ENCODE measurements around the gene NDUFS4.
A peak's percentile ranks its signal among the peaks of the same experiment; 100 is the strongest.
"Not testable (repeated sequence)": the region's sequence is repeated elsewhere in the genome, so short reads cannot be mapped to it uniquely, and the experiment has no call there.

NDUFS4 gene
- total RNA-seq: 12.3 to 16.4 reads per million in 2 donors

- DNase-seq: peak; percentile 47
Observed at GRCh38 chr5:53560506-53561191, at the start of gene NDUFS4. Gene NDUFS4 (plus strand): TSS chr5:53560639. CDS start chr5:53560663, 24 bp downstream.

GRCh38 chr5:53512539-53512938, 47.9 kb upstream of the NDUFS4 start:
- no peak for DNase-seq

DNA sequence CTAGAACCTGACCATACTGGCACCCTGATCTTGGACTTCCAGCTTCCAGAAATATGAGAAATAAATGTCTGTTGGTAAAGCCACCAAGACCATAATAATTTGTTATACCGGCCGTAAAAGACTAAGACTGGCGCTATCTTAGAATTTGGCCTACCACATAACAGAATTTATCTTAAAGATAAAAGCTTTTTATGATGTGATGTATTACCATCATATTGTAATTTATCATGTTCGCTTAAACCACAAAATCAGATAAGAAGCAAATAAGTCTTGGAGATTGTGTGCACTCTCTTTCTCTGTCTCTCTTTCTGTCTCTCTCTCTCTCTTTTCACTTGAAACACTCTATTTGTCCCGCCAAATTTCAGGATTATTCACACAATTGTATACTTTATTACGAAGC, 44.5 kb upstream of the NDUFS4 start:
- DNase-seq: no peak

GRCh38 chr5:53520813-53521212, 39.6 kb upstream of the NDUFS4 start:
- DNase-seq: no peak

DNA sequence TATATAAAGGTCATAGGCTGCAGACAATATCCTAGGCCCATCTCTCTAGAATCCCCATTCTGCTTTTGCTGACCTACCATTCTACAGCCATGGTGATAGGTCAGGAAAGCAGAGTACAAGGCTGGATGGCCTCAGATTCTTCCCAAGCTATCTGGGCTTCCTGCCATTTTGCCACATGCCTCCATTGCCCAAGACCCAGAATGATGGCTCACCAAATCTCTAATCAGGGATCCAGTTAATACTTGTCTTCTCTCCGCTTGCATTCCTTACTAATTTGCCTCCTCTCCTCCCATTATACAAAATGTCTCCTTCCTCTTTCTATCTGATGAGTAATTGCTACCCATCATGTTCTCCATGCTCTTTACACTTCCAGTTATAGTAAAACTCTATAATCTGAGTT, 22.7 kb upstream of the NDUFS4 start:
- DNase-seq: no peak

GRCh38 chr5:53540739-53541138, 19.7 kb upstream of the NDUFS4 start:
- not testable (repeated sequence) for DNase-seq

GRCh38 chr5:53541859-53542258, 18.6 kb upstream of the NDUFS4 start:
- no peak for DNase-seq

DNA sequence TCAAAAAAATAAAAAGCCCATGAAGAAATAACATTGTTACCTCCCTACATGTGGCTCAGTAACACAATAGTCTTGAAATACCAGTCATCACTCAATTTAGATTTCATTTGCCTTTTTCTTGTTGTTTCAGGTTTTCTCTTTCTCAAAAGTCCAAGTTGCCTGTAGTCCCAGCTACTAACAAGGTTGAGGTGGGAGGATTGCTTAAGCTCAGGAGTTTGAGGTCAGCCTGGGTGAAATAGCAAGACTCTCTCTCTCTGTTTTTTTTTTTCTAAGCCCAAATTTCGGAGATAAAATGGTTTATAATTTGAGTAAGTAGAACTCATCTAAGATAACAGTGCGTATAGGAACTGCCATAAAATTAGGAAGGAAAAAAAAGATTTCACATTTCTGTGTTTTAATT, 17.5 kb upstream of the NDUFS4 start:
- no peak for DNase-seq

GRCh38 chr5:53543401-53543800, 17.0 kb upstream of the NDUFS4 start:
- no peak for DNase-seq

DNA sequence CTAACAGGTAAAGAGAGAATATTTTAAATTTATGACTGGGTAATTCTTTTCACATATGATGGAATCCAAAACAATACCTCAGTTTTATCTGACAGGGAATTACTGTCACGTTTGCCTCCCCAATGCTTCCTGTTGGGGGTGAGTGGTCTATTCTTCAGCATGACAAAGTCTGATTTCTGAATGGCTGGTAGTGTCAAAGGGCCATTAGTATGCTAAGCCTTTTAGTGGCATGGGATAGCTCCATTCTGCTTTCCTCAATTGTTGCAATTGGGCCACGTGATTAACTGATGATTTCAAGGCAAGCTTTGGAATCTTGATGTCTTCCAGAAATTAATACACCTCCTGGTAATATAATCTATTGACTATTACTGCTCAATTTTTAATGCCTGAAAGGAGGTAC, 14.7 kb upstream of the NDUFS4 start:
- no peak for DNase-seq

DNA sequence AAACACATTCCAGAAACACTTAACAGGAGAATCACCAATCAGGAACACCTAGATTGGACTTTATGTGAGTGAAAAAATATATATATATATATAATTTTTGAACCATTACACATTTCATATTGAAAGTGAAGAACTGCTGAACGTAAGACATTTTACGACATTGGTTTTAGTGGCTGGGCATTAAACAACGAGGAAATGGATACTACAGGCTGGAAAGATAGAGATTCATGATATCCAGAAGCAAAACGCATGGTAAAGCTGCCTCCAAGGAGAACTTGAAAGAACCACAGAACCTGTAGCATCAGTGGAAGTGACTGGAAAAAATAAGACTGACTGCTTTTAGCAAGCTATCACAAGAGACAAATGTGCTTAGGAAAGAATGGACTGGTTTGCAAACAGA, 13.2 kb upstream of the NDUFS4 start:
- no peak for DNase-seq

GRCh38 chr5:53548501-53548900, 11.9 kb upstream of the NDUFS4 start:
- DNase-seq: not testable (repeated sequence)

DNA sequence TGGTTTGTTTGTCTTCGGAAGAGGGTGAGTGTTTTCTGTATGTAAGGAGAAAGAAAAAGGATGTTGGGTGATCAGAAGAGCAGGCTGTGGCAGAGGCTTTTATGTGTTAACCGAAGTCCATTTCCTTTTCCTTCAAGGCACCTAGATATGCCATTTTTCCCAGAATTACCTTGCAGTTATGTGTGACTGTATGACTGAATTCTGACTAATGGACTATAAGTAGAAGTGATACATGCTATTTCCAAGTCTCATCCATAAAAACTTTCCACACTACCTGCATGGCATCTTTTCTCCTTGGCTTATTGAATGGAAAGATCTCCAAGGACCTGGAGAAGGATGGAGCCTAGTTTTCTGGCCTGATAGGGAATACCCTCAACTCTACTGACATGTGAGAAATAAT, 10.6 kb upstream of the NDUFS4 start:
- DNase-seq: no peak

DNA sequence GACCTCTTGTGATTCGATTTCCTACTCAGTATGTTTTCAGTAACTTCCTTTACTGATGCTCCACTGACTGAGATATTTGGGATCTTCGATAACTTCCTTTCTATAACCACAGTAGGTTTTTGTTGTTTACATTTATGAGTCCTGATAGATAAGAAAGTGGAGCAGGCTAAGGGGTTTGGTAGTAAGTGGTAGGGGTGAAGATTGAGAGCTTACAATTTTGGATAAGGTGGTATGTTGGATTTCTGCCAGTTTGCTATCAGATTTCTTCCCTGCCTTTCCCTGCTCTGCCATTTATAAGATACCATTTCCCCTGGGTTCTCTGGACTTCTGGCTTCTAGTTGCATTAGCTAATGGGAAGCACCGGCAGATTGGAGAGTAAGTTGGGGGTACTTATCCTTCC, 7.9 kb upstream of the NDUFS4 start:
- no peak for DNase-seq

DNA sequence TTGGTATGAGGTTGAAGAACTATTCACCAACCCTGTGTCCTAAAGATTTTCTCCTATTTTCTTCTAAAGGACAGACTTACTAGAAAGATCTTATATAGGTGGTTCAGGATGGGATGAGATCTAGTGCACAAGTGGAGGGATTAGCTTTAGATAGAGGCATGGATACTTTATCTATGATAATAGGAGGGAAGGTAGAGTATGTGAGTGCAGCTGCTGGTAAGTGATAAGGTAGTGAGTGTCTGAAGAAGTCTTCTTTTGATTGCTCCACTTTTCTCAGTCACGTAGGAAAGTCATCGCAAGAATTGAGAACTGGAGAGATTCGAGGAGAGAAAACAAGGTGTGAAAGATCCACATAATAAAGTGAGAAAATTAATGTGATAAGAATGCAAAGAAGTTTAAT, 6.0 kb upstream of the NDUFS4 start:
- no peak for DNase-seq

DNA sequence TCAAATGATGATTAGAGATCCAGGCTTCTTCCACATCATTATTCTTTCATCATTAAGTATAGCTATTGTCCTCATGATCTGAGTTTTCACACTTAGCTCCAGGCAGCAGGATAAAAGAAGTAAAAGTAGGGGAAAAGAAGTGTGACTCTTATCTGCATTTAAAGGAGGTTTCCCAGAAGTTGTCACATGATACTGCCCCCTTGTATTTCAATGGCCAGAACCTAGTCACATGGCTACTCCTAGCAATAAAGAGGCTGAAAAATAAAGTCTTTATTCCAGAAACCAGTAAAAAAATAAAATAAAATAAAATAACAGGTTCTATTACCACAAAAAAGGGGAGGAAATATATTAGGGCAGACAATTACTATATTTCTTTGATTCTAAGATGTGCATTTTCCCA, 5.3 kb upstream of the NDUFS4 start:
- DNase-seq: no peak

DNA sequence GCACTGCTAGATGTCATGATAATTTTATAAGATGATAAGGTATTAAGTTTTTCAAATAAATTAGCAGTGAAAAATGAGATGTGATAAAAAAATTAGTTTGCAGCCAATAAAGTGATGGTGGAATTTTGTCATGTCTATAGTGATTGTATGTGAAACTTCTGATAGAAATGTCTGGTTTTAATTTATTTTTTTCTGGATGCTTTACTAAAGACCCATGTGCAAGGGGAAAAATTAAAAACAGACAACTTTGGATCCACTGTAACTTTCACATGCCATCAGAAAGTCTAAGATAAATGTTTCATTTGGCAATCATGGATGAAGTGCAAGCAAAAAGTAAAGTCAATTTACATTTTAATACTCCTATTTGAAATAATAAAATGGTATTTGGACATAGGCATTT, 4.4 kb upstream of the NDUFS4 start:
- DNase-seq: no peak

DNA sequence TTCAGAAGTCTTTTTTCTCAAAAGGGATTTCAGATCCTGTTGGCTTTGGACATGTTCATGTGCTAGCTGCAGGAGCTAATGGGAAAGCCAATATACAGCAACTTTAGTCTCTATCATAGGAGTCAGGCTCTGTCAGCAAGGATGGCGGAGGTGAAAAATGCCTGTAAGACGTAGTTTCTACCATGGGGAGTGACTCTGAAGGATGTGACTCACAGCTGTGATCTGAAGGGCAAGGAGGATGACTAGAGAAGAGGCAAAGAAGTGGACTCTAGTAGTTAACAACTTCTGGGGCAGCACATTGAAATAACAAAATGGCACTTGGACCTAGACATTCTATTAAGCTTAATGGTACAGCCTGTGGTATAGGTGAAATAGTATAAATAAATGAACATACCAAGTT, 3.1 kb upstream of the NDUFS4 start:
- DNase-seq: no peak

DNA sequence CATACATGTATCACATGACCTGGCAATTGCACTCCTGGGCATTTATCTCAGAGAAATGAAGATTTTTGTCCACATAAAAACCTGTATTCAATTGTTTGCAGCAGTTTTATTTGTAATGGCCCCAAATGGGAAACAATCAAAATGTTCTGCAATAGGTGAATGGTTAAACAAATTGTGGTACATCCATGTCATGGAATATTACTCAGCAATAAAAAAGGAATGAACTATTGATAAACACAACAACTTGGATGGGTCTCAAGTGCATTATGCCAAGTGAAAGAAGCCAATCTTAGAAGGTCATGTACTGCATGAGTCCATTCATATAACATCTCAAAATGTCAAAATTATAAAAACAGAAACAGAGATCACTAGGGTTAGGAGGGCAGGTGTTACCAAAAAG, 1.5 kb upstream of the NDUFS4 start:
- DNase-seq: no peak

GRCh38 chr5:53560028-53560427, 411 bp upstream of the NDUFS4 start:
- DNase-seq: no peak

- DNase-seq: no peak
Observed at GRCh38 chr5:53568401-53568800, 8.0 kb downstream of the NDUFS4 start.

- no peak for DNase-seq
Observed at GRCh38 chr5:53568871-53569270, 8.4 kb downstream of the NDUFS4 start.

GRCh38 chr5:53569453-53569852, 9.0 kb downstream of the NDUFS4 start:
- DNase-seq: no peak

DNA sequence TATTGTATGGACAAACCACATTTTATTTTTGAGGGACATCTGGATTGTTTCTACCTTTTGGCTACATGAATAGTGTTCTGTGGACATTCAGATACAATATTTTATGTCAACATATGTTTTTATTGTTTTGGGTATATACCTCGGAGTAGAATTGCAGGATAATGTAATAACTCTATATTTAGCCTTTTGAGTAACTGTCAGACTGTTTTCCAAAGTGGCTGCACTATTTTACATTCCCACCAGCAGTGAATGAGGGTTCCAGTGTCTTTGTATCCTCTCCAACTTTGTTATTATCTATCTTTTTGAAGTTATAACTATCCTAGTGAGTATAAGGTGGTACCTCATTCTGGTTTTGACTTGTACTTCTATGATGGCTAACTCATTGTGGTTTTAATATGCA, 11.0 kb downstream of the NDUFS4 start:
- no peak for DNase-seq

DNA sequence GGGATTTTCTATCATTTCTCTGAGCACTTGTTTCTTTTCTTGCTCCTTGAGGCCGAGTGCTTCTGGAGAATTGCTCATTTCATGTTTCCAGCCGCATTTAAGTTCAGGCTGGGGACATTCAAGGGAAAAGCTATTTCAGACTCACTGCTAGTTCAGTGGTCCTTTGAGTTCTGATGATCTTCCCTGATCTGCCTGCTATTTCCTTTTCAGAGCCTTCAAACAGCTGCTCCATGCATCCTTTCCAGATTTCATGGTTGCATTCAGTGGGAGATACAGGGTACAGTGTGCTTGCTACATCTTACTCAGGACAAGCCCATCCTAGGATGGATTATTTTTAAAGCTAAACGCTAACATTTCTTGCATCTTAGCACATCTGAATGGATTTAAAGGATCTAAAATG, 14.7 kb downstream of the NDUFS4 start:
- DNase-seq: no peak
